ENCODE measurements around the gene ROS1.
"Not testable (repeated sequence)": the region's sequence is repeated elsewhere in the genome, so short reads cannot be mapped to it uniquely, and the experiment has no call there.

Gene ROS1

GRCh38 chr6:117380298-117380697 lies 45.4 kb downstream of the ROS1 start:
- Mint-ChIP-seq H3K9me3 (no peaks in the 10 kb centered on the region), H3K27ac (no peak overlapping the region), H3K36me3 (ENCODE audit: low read depth) (no peaks in the 10 kb centered on the region), H3K4me1 (ENCODE audit: low read depth) (no peaks in the 10 kb centered on the region), H3K4me3 (no peak overlapping the region), H3K27me3 (peaks cover 4% of the 10 kb centered on the region)
- DNase-seq = no peak

GRCh38 chr6:117375446-117375845 lies 50.3 kb downstream of the ROS1 start:
- Mint-ChIP-seq H3K27ac (no peak overlapping the region), H3K9me3 (no peaks in the 10 kb centered on the region), H3K36me3 (ENCODE audit: low read depth) (no peaks in the 10 kb centered on the region), H3K27me3 (peaks cover 26% of the 10 kb centered on the region), H3K4me3 (no peak overlapping the region), H3K4me1 (ENCODE audit: low read depth) (peaks cover 6% of the 10 kb centered on the region)
- DNase-seq = no peak

DNA sequence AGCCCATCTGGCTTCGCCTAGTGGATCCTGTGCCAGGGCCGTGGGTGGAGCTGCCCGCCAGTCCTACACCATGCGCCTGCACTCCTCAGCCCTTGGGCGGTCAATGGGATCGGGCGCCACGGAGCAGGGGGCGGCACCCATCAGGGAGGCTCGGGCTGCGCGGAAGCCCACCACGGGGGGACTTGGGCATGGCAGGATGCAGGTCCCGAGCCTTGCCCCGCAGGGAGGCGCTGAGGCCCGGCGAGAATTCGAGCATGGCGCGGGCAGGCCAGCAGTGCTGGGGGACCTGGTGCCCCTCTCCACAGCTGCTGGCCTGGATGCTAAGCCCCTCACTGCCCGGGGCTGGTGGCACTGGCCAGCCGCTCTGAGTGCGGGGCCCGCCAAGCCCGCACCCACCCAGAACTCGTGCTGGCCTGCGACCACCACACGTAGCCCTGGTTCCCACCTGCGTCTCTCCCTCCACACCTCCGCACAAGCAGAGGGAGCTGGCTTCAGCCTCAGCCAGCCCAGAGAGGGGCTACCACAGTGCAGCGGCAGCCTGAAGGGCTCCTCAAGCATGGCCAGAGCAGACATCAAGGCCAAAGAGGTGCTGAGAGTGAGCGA lies 52.4 kb downstream of the ROS1 start:
- Mint-ChIP-seq H3K4me1 (ENCODE audit: low read depth) (peaks cover 6% of the 10 kb centered on the region), H3K36me3 (ENCODE audit: low read depth) (no peaks in the 10 kb centered on the region), H3K27ac (no peak overlapping the region), H3K27me3 (peaks cover 26% of the 10 kb centered on the region), H3K4me3 (no peak overlapping the region), H3K9me3 (no peaks in the 10 kb centered on the region)
- DNase-seq = no peak

DNA sequence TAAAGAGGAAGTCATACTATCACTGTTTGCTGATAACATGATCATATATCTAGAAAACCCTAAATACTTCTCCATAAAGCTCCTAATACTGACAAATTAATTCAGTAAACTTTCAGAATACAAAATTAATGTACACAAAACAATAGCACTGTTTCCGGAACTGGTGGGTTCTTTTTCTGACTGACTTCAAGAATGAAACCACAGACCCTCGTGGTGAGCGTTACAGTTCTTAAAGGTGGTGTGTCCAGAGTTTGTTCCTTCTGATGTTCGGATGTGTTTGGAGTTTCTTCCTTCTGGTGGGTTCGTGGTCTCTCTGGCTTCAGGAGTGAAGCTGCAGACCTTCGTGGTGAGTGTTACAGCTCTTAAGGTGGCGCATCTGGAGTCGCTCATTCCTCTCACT lies 53.5 kb downstream of the ROS1 start:
- peaks cover 29% of the 10 kb centered on the region for H3K27me3 Mint-ChIP-seq
- peak overlapping the region; percentile 9 for H3K4me3 Mint-ChIP-seq
- not testable (repeated sequence) for H3K4me1 Mint-ChIP-seq (ENCODE audit: low read depth); H3K36me3 Mint-ChIP-seq (ENCODE audit: low read depth); H3K27ac Mint-ChIP-seq; H3K9me3 Mint-ChIP-seq; DNase-seq

GRCh38 chr6:117371492-117371891 lies 54.2 kb downstream of the ROS1 start:
- Mint-ChIP-seq H3K27me3 (peaks cover 35% of the 10 kb centered on the region), H3K36me3 (ENCODE audit: low read depth) (no peaks in the 10 kb centered on the region), H3K4me3 (no peak overlapping the region), H3K9me3 (no peaks in the 10 kb centered on the region), H3K4me1 (ENCODE audit: low read depth) (peaks cover 6% of the 10 kb centered on the region), H3K27ac (no peak overlapping the region)
- DNase-seq = no peak

DNA sequence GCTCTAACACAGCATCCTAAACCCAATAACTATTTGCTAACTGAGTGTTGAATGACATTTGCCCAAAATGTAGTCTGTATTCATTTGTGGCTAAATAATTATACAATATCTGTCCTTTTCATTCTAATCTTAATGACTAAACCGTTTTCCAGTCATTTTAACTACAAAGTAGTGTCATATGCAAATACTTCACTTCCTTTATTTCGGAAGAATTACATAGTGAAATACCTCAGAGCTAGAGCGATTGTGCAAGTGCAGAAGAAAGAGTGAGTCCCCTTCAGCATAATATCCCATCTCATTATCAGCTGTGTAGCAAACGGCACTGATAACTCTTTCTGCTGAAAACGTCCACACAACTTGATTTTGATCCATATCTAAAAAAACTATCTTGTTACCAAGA lies 66.2 kb downstream of the ROS1 start:
- H3K36me3 Mint-ChIP-seq (ENCODE audit: low read depth) = no peaks in the 10 kb centered on the region
- no peak for DNase-seq
- no peak overlapping the region for H3K27ac Mint-ChIP-seq
- no peaks in the 10 kb centered on the region for H3K4me1 Mint-ChIP-seq (ENCODE audit: low read depth)
- peaks cover 7% of the 10 kb centered on the region for H3K27me3 Mint-ChIP-seq
- no peak overlapping the region for H3K4me3 Mint-ChIP-seq
- H3K9me3 Mint-ChIP-seq = no peaks in the 10 kb centered on the region

DNA sequence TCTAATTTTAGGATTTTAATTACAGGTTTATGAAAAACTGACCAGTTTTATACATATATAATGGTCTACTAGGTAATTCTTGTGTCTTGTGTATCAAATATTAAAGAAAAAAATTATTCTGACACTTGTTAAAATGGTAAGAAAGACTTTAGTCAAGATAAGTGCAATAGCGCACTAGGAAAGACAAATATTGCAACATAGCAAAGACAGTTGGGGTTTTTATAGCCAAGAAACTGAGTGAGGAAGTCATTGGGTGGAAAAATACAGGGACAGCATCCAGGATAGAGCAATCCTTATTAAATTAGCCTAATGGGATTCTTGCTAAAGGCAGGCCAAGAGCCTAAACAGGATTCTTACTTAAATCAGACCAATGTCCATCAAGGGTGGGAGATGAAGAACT lies 71.1 kb downstream of the ROS1 start:
- DNase-seq = no peak
- no peak overlapping the region for H3K4me3 Mint-ChIP-seq
- H3K9me3 Mint-ChIP-seq = no peaks in the 10 kb centered on the region
- no peak overlapping the region for H3K27ac Mint-ChIP-seq
- H3K27me3 Mint-ChIP-seq = no peaks in the 10 kb centered on the region
- no peaks in the 10 kb centered on the region for H3K4me1 Mint-ChIP-seq (ENCODE audit: low read depth)
- no peaks in the 10 kb centered on the region for H3K36me3 Mint-ChIP-seq (ENCODE audit: low read depth)

GRCh38 chr6:117352466-117353081 lies 73.2 kb downstream of the ROS1 start:
- no peak overlapping the region for H3K4me3 Mint-ChIP-seq
- H3K27ac Mint-ChIP-seq = no peak overlapping the region
- H3K27me3 Mint-ChIP-seq = no peaks in the 10 kb centered on the region
- H3K4me1 Mint-ChIP-seq (ENCODE audit: low read depth) = no peaks in the 10 kb centered on the region
- no peaks in the 10 kb centered on the region for H3K9me3 Mint-ChIP-seq
- no peaks in the 10 kb centered on the region for H3K36me3 Mint-ChIP-seq (ENCODE audit: low read depth)
- DNase-seq = no peak

DNA sequence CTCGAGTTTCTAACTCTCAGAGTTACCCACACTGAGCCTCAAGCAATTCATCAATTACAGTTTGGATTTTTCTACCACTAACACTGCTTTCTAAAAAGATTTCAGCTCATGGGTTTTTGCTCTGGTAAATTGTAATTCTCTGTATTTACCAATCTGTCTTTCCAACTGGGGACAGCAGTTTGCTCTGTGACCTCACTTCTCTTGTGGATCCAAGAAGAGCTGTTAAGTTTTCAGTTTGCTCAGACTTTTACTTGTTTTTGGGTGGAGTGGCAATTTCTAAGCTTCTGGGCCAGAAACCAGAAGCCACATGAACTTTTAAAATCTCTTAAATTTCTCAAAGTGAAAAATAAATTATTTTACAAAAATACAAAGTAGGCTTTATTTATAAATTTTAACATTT lies 74.2 kb downstream of the ROS1 start:
- Mint-ChIP-seq H3K4me3 (no peak overlapping the region), H3K9me3 (no peaks in the 10 kb centered on the region), H3K4me1 (ENCODE audit: low read depth) (no peaks in the 10 kb centered on the region), H3K27me3 (no peaks in the 10 kb centered on the region), H3K36me3 (ENCODE audit: low read depth) (no peaks in the 10 kb centered on the region), H3K27ac (no peak overlapping the region)
- DNase-seq = no peak

DNA sequence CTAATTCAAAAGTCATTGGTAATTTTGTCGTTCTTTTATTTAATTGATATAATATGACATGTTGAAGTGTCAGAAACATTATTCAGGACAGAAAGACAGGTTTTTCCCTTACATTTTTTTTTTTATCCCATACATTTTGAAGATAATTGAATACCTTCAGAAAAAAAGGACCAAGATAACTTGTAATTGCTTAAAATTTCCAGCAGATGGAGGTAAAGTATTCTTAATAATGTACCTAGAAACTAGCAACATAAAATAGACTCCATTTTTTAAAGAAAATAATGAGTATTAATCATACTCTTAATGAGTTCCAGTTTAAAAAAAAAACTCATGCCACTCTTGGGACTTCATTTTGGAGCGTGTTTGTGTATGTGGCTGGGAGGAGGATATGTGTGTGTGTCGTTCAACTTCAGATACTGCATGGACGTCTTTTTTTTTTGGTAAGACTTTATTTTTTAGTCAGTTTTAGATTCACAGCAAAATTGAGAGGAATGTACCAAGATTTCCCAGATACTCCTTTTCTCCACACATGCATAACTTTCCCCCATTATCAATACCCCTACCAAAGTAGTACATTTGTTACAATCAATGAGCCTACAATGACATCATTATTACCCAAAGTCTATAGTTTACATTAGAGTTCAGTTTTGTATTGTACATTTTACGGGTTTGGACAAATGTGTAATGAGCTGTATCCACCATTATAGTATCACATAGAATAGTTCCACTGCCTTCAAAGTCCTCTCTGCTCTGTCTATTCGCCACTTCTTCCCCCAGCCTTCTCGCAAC lies 79.4 kb downstream of the ROS1 start:
- no peaks in the 10 kb centered on the region for H3K4me1 Mint-ChIP-seq (ENCODE audit: low read depth)
- H3K27me3 Mint-ChIP-seq = peaks cover 10% of the 10 kb centered on the region
- no peaks in the 10 kb centered on the region for H3K36me3 Mint-ChIP-seq (ENCODE audit: low read depth)
- no peaks in the 10 kb centered on the region for H3K9me3 Mint-ChIP-seq
- H3K4me3 Mint-ChIP-seq = no peak overlapping the region
- H3K27ac Mint-ChIP-seq = no peak overlapping the region
- DNase-seq = no peak

DNA sequence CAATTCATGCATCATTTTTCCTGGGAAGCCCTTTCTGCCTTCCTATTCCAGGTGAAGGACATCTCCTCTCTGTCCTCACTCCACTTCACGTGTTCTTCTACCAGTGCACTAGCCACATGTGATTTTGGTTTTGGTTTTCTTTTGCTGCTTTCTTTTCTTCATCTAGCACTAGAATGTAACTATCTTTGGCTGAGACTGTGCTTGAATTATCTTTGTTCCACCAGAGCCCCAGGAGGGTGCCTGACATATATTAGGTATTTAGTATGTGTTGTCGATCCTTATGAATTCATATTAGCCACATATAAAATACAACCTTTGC lies 80.5 kb downstream of the ROS1 start:
- peaks cover 10% of the 10 kb centered on the region for H3K27me3 Mint-ChIP-seq
- no peak for DNase-seq
- H3K9me3 Mint-ChIP-seq = no peaks in the 10 kb centered on the region
- H3K36me3 Mint-ChIP-seq (ENCODE audit: low read depth) = no peaks in the 10 kb centered on the region
- no peak overlapping the region for H3K4me3 Mint-ChIP-seq
- H3K27ac Mint-ChIP-seq = no peak overlapping the region
- H3K4me1 Mint-ChIP-seq (ENCODE audit: low read depth) = no peaks in the 10 kb centered on the region

GRCh38 chr6:117344444-117345291 lies 81.1 kb downstream of the ROS1 start:
- Mint-ChIP-seq H3K36me3 (ENCODE audit: low read depth) (no peaks in the 10 kb centered on the region), H3K27me3 (peaks cover 10% of the 10 kb centered on the region), H3K4me3 (no peak overlapping the region), H3K9me3 (no peaks in the 10 kb centered on the region), H3K27ac (no peak overlapping the region), H3K4me1 (ENCODE audit: low read depth) (no peaks in the 10 kb centered on the region)
- no peak for DNase-seq

- Mint-ChIP-seq H3K27me3 (peaks cover 22% of the 10 kb centered on the region), H3K4me1 (ENCODE audit: low read depth) (no peaks in the 10 kb centered on the region), H3K4me3 (no peak overlapping the region), H3K27ac (no peak overlapping the region), H3K9me3 (no peaks in the 10 kb centered on the region), H3K36me3 (ENCODE audit: low read depth) (no peaks in the 10 kb centered on the region)
- no peak for DNase-seq
These were observed 87.2 kb downstream of the ROS1 start for GRCh38 chr6:117338567-117338966.

GRCh38 chr6:117329926-117330325 lies 95.8 kb downstream of the ROS1 start:
- H3K36me3 Mint-ChIP-seq (ENCODE audit: low read depth) = no peaks in the 10 kb centered on the region
- DNase-seq = no peak
- no peak overlapping the region for H3K4me3 Mint-ChIP-seq
- H3K4me1 Mint-ChIP-seq (ENCODE audit: low read depth) = no peaks in the 10 kb centered on the region
- no peak overlapping the region for H3K27ac Mint-ChIP-seq
- peaks cover 6% of the 10 kb centered on the region for H3K9me3 Mint-ChIP-seq
- peaks cover 42% of the 10 kb centered on the region for H3K27me3 Mint-ChIP-seq

- no peaks in the 10 kb centered on the region for H3K4me1 Mint-ChIP-seq (ENCODE audit: low read depth)
- no peak for DNase-seq
- peaks cover 40% of the 10 kb centered on the region for H3K27me3 Mint-ChIP-seq
- H3K4me3 Mint-ChIP-seq = no peak overlapping the region
- no peak overlapping the region for H3K27ac Mint-ChIP-seq
- peaks cover 6% of the 10 kb centered on the region for H3K9me3 Mint-ChIP-seq
- no peaks in the 10 kb centered on the region for H3K36me3 Mint-ChIP-seq (ENCODE audit: low read depth)
These were observed 97.2 kb downstream of the ROS1 start for GRCh38 chr6:117328500-117328899.

Measured in activated T-cell treated with anti-CD3 and anti-CD28 coated beads, Interleukin-2, amount 50 U/mL, for 24 hours (primary cell).